Adrenal gland (tissue), 12 donors: ENCODE measurements around the gene ATP8A2. TPM values are rescaled to one million over a fixed set of nuclear protein-coding genes. Genes with fewer than 3 reads are reported as not detected.

ENCODE experiments used
- DNase-seq, 7 donors: peaks; one replicate each; pipeline ENCODE4 v3.0.0-alpha.2; 2019 to 2020
- H3K27ac ChIP-seq, 5 donors: fragments of 200-600 bp; sonication (generic) in 4 of 5; 1 replicate in 3 of 5; 2 replicates in 2 of 5; pipeline versions ENCODE4 v1.5.1 to v1.8.0; 2016 to 2020; ENCODE audit warnings: mild to moderate bottlenecking in 1 of 5
- H3K27me3 ChIP-seq: fragments of 200-600 bp; 2 replicates; pipeline ENCODE4 v1.8.0; 2021
- H3K36me3 ChIP-seq, 2 donors: fragments of 200-600 bp; replicated peaks in 1 of 2; 1 replicate in 1 of 2; 2 replicates in 1 of 2; pipeline versions ENCODE4 v1.5.1 to v1.8.0; 2018 to 2022
- H3K4me1 ChIP-seq, 2 donors: fragments of 200-600 bp; replicated peaks in 1 of 2; 1 replicate in 1 of 2; 2 replicates in 1 of 2; pipeline versions ENCODE4 v1.5.1 to v1.8.0; 2018 to 2021
- H3K4me3 ChIP-seq, 4 donors: fragments of 200-600 bp; sonication (generic) in 3 of 4; one replicate each; pipeline ENCODE4 v1.5.1; 2016 to 2018
- H3K9me3 ChIP-seq, 3 donors: fragments of 200-600 bp; sonication (generic) in 1 of 3; replicated peaks in 1 of 3; 1 replicate in 2 of 3; 2 replicates in 1 of 3; pipeline versions ENCODE4 v1.5.1 to v1.8.0; 2016 to 2021
- CTCF ChIP-seq, 6 experiments: fragments of 450-650 bp in 4 of 6; fragments of 200-600 bp in 2 of 6; sonication (generic) in 1 of 6; IDR thresholded peaks; 1 replicate in 5 of 6; 2 replicates in 1 of 6; pipeline versions ENCODE4 v1.5.1 to v1.8.0; 2016 to 2021; ENCODE audit warnings: antibody characterized with exemption in 6 of 6, mild to moderate bottlenecking in 2 of 6, moderate library complexity in 1 of 6
- POLR2A ChIP-seq, 2 donors: fragments of 450-650 bp; IDR thresholded peaks; one replicate each; pipeline ENCODE4 v1.6.1; 2017; ENCODE audit warnings: antibody characterized with exemption in 2 of 2, mild to moderate bottlenecking in 2 of 2, moderate library complexity in 1 of 2
- WGBS, 4 donors: extraction: QIAGEN DNeasy Blood & Tissue Kit in 2 of 4; methylation state at CpG; one replicate each; pipeline versions ENCODE4 v1.1.5 to v1.1.7; 2013 to 2017; 5-methylcytosine and 5-hydroxymethylcytosine counted together
- intact Hi-C, 2 donors: fragments of 100-400 bp; cut with DNase I; formaldehyde crosslinking; loops; one replicate each; pipeline versions ENCODE4 v1.14.1 to v1.15.0; 2022 to 2023
- polyA plus RNA-seq, 3 donors: library from polyadenylated mRNA; stranded (reverse); fragments of 200-250 nt in 2 of 3; fragments of 350-450 nt in 1 of 3; fragmentation: Illumina TruSeq in 1 of 3; extraction: RNeasy Lipid Tissue Mini Kit (QIAGEN cat#74804) in 1 of 3; gene quantifications; one replicate each; pipeline ENCODE4 v1.2.3, GENCODE V29; 2013 to 2014
- total RNA-seq, 9 donors: library from RNA; depleted of rRNA in 4 of 9; stranded (reverse); fragments of >200 nt in 4 of 9; fragments of 120-200 nt in 1 of 9; fragmentation: NEBNext Ultra II Directional in 1 of 9; extraction: Animal tissue kit (Norgen Biotek cat#: 25700) in 1 of 9; gene quantifications; one replicate each; pipeline versions ENCODE4 v1.1.0 to v1.2.4, GENCODE V29; 2013 to 2023
- donor health status: healthy with polysubstance abuse.
- donor health status: Bipolar disorder and iron deficiency.
- donor health status: DM: yes; HTN: yes; CAD: no.
- donor health status: DM: no; HTN: no; CAD: no.
- donor health status: DM: no; HTN: no; CAD: no.
- donor health status: DM: yes; HTN: yes; CAD: no.

The ATP8A2 gene
- total and polyA plus RNA-seq, 12 donors, result 0.77 to 14.0 (median 4.3) TPM

GRCh38 chr13:25581351-25581750 lies 209.6 kb downstream of the ATP8A2 start:
- Histone ChIP-seq H3K27ac (no peak overlapping the region), H3K9me3 (no peaks in the 10 kb centered on the region), H3K4me1 (no peaks in the 10 kb centered on the region), H3K36me3 (no peaks in the 10 kb centered on the region), H3K27me3 (no peaks in the 10 kb centered on the region), H3K4me3 (no peak overlapping the region)
- WGBS, 4 donors, result 60 to 82% (median 69%) methylated on average over 2 of the region's 2 CpGs
- intact Hi-C loops, result no loop called here
- no peak for DNase-seq
- TF ChIP-seq CTCF (IDR thresholded peaks at IDR 0.05) (no peak), POLR2A (IDR thresholded peaks at IDR 0.05) (no peak)

GRCh38 chr13:25584087-25584486 lies 212.3 kb downstream of the ATP8A2 start:
- 51 to 72% (median 56%) methylated on average over 6 of the region's 6 CpGs for WGBS, 4 donors
- Histone ChIP-seq H3K4me1 (no peaks in the 10 kb centered on the region), H3K9me3 (no peaks in the 10 kb centered on the region), H3K27ac (no peak overlapping the region), H3K36me3 (no peaks in the 10 kb centered on the region), H3K4me3 (no peak overlapping the region), H3K27me3 (no peaks in the 10 kb centered on the region)
- intact Hi-C loops, result no loop called here
- TF ChIP-seq CTCF (IDR thresholded peaks at IDR 0.05), result no peak
- no peak for TF ChIP-seq POLR2A (IDR thresholded peaks at IDR 0.05)
- no peak for DNase-seq

- Histone ChIP-seq H3K9me3 (no peaks in the 10 kb centered on the region), H3K36me3 (no peaks in the 10 kb centered on the region), H3K4me3 (no peak overlapping the region), H3K27me3 (no peaks in the 10 kb centered on the region), H3K27ac (no peak overlapping the region), H3K4me1 (no peaks in the 10 kb centered on the region)
- intact Hi-C loops, result no loop called here
- DNase-seq, result no peak
- WGBS, 4 donors, result 62 to 77% (median 72%) methylated on average over 5 of the region's 5 CpGs
- TF ChIP-seq CTCF (IDR thresholded peaks at IDR 0.05) (no peak), POLR2A (IDR thresholded peaks at IDR 0.05) (no peak)
These were observed 213.2 kb downstream of the ATP8A2 start for GRCh38 chr13:25585000-25585399.

GRCh38 chr13:25587326-25587980 lies 215.7 kb downstream of the ATP8A2 start:
- TF ChIP-seq POLR2A (IDR thresholded peaks at IDR 0.05) (no peak), CTCF (IDR thresholded peaks at IDR 0.05) (no peak)
- Histone ChIP-seq H3K27me3 (no peaks in the 10 kb centered on the region), H3K27ac (no peak overlapping the region), H3K4me1 (no peaks in the 10 kb centered on the region), H3K9me3 (no peaks in the 10 kb centered on the region), H3K36me3 (no peaks in the 10 kb centered on the region), H3K4me3 (no peak overlapping the region)
- no peak for DNase-seq
- intact Hi-C loops, result no loop called here
- 83 to 92% (median 88%) methylated on average over 1 of the region's 1 CpG for WGBS, 4 donors
